Liver (tissue), 9 donors: ENCODE results near the gene HLA-C. TPM values are rescaled to one million over a fixed set of nuclear protein-coding genes. Genes with fewer than 3 reads are reported as not detected.

Experiments used
- DNase-seq: peaks from one replicate; pipeline ENCODE4 v3.0.0-alpha.2; 2017; ENCODE audit warnings: low spot score
- H3K27ac ChIP-seq, 2 donors: one replicate each; pipeline ENCODE4 v1.7.0; 2013; ENCODE audit warnings: inconsistent platforms in 2 of 2, low read length in 2 of 2, control low read depth in 1 of 2, low read depth in 1 of 2, mild to moderate bottlenecking in 1 of 2
- H3K27me3 ChIP-seq, 4 donors: one replicate each; pipeline versions ENCODE4 v1.6.1 to v1.7.0; 2013; ENCODE audit warnings: low read length in 3 of 4, inconsistent platforms in 1 of 4, mild to moderate bottlenecking in 1 of 4, moderate library complexity in 1 of 4; ENCODE audit not compliant: control insufficient read depth in 4 of 4, insufficient read depth in 4 of 4
- H3K36me3 ChIP-seq, 4 donors: one replicate each; pipeline versions ENCODE4 v1.6.1 to v1.7.0; 2013; ENCODE audit warnings: low read length in 3 of 4, mild to moderate bottlenecking in 3 of 4, low read depth in 1 of 4, moderate library complexity in 1 of 4; ENCODE audit not compliant: control insufficient read depth in 4 of 4, insufficient read depth in 3 of 4
- H3K4me1 ChIP-seq, 4 donors: one replicate each; pipeline versions ENCODE4 v1.6.1 to v1.7.0; 2013; ENCODE audit warnings: low read length in 3 of 4, mild to moderate bottlenecking in 3 of 4, moderate library complexity in 1 of 4; ENCODE audit not compliant: control insufficient read depth in 4 of 4, insufficient read depth in 4 of 4
- H3K4me3 ChIP-seq, 3 donors: one replicate each; pipeline versions ENCODE4 v1.6.1 to v1.7.0; 2013; ENCODE audit warnings: low read length in 3 of 3, control low read depth in 1 of 3, low read depth in 1 of 3, mild to moderate bottlenecking in 1 of 3
- H3K9ac ChIP-seq, 2 donors: one replicate each; pipeline ENCODE4 v1.7.0; 2013; ENCODE audit warnings: low read length in 2 of 2, mild to moderate bottlenecking in 2 of 2, moderate library complexity in 2 of 2, control low read depth in 1 of 2, low read depth in 1 of 2
- H3K9me3 ChIP-seq, 4 donors: one replicate each; pipeline versions ENCODE4 v1.6.1 to v1.7.0; 2013; ENCODE audit warnings: low read length in 3 of 4; ENCODE audit not compliant: control insufficient read depth in 4 of 4
- EGR1 ChIP-seq, 2 donors: IDR thresholded peaks; 2 replicates each; pipeline ENCODE4 v1.6.1; 2016 to 2018; ENCODE audit warnings: antibody characterized with exemption in 2 of 2, low read depth in 2 of 2
- GABPA ChIP-seq, 2 donors: IDR thresholded peaks in 1 of 2; conservative IDR thresholded peaks in 1 of 2; 2 replicates each; pipeline ENCODE4 v1.6.1; 2016; ENCODE audit warnings: antibody characterized with exemption in 2 of 2, mild to moderate bottlenecking in 1 of 2, moderate library complexity in 1 of 2
- HNF4A ChIP-seq, 2 donors: conservative IDR thresholded peaks; 2 replicates each; pipeline ENCODE4 v1.6.1; 2016; ENCODE audit warnings: antibody characterized with exemption in 2 of 2, mild to moderate bottlenecking in 2 of 2
- HNF4G ChIP-seq: IDR thresholded peaks from 2 replicates; pipeline ENCODE4 v1.6.1; 2016; ENCODE audit warnings: antibody characterized with exemption
- JUND ChIP-seq, 2 donors: IDR thresholded peaks; 2 replicates each; pipeline ENCODE4 v1.6.1; 2016; ENCODE audit warnings: antibody characterized with exemption in 2 of 2
- NR2F2 ChIP-seq: IDR thresholded peaks from 2 replicates; pipeline ENCODE4 v1.6.1; 2016; ENCODE audit warnings: antibody characterized with exemption
- RAD21 ChIP-seq, 2 donors: IDR thresholded peaks; 2 replicates each; pipeline ENCODE4 v1.6.1; 2016; ENCODE audit warnings: antibody characterized with exemption in 2 of 2, mild to moderate bottlenecking in 2 of 2
- RXRA ChIP-seq, 2 donors: IDR thresholded peaks; 2 replicates each; pipeline ENCODE4 v1.6.1; 2017 to 2018; ENCODE audit warnings: antibody characterized with exemption in 2 of 2, mild to moderate bottlenecking in 1 of 2
- SP1 ChIP-seq: IDR thresholded peaks from 2 replicates; pipeline ENCODE4 v1.6.1; 2018; ENCODE audit warnings: antibody characterized with exemption, mild to moderate bottlenecking
- TAF1 ChIP-seq: conservative IDR thresholded peaks from 2 replicates; pipeline ENCODE4 v1.6.1; 2016; ENCODE audit warnings: antibody characterized with exemption, mild to moderate bottlenecking
- YY1 ChIP-seq: IDR thresholded peaks from 2 replicates; pipeline ENCODE4 v1.6.1; 2016; ENCODE audit warnings: antibody characterized with exemption, mild to moderate bottlenecking
- WGBS: extraction: QIAGEN DNeasy Blood & Tissue Kit; methylation state at CpG from one replicate; pipeline ENCODE4 v1.1.7; 2013; 5-methylcytosine and 5-hydroxymethylcytosine counted together
- polyA plus RNA-seq, 2 donors: library from polyadenylated mRNA; stranded (reverse) in 1 of 2; unstranded in 1 of 2; fragments of 200-250 nt in 1 of 2; fragments of >200 nt in 1 of 2; fragmentation: Nextera tagmentation in 1 of 2; extraction: Ambion mirVana in 1 of 2; gene quantifications; one replicate each; pipeline versions ENCODE4 v1.2.1 to v1.2.3, GENCODE V29; 2013 to 2015
- total RNA-seq, 2 donors: library from RNA; depleted of rRNA; stranded (reverse); fragments of >200 nt; gene quantifications; one replicate each; pipeline ENCODE4 v1.2.3, GENCODE V29; 2014
- TF ChIP-seq, protein P1 (sequence below): IDR thresholded peaks from 2 replicates; pipeline ENCODE4 v1.6.1; 2016; ENCODE audit warnings: antibody characterized with exemption
- TF ChIP-seq, protein P2 (sequence below): fragments of 150-350 bp; IDR thresholded peaks from 2 replicates; pipeline ENCODE4 v1.5.1; 2017; ENCODE audit warnings: improper control_type of control experiment, low read depth, low read length; ENCODE audit not compliant: missing input control
- TF ChIP-seq, protein P3 (sequence below): IDR thresholded peaks from 2 replicates; pipeline ENCODE4 v1.6.1; 2016; ENCODE audit warnings: antibody characterized with exemption
- TF ChIP-seq, protein P4 (sequence below): IDR thresholded peaks from 2 replicates; pipeline ENCODE4 v1.6.1; 2016; ENCODE audit warnings: antibody characterized with exemption
- TF ChIP-seq, protein P5 (sequence below): IDR thresholded peaks from 2 replicates; pipeline ENCODE4 v1.6.1; 2016; ENCODE audit warnings: antibody characterized with exemption, mild to moderate bottlenecking
- donor health status: healthy.
- donor health status: healthy.
- donor health status: healthy.
- donor health status: healthy.
- donor health status: healthy.

HLA-C gene
- total and polyA plus RNA-seq, 4 donors = 232 to 317 (median 270) TPM

DNA sequence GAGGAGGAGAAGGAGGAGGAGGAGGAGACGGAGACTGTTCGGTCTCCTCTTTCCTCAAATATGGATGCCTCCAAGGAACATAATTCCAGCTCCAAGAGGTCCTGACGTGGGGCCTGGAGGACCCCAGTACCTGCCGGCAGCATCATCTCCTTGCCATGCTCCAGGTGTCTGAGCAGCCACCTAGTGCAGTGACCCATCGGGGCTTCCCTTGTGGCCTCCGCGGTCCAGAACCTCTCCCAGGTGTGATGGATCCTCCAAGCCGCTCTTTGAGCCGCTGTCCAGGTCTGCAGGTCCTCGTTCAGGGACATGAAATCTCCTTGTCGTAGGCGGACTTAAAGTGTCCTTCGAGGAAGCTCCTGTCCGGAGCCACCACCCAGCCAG lies 35.8 kb upstream of the HLA-C start:
- H3K36me3 ChIP-seq = no peaks in the 10 kb centered on the region
- H3K4me1 ChIP-seq = peaks cover 0 to 2% (median 0%) of the 10 kb centered on the region in 4 donors
- TF ChIP-seq SP1 = no peak
- TF ChIP-seq, protein P1, sequence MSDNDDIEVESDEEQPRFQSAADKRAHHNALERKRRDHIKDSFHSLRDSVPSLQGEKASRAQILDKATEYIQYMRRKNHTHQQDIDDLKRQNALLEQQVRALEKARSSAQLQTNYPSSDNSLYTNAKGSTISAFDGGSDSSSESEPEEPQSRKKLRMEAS = no peak
- TF ChIP-seq RAD21 (IDR thresholded peaks at IDR 0.05) = no peak
- TF ChIP-seq, protein P2, sequence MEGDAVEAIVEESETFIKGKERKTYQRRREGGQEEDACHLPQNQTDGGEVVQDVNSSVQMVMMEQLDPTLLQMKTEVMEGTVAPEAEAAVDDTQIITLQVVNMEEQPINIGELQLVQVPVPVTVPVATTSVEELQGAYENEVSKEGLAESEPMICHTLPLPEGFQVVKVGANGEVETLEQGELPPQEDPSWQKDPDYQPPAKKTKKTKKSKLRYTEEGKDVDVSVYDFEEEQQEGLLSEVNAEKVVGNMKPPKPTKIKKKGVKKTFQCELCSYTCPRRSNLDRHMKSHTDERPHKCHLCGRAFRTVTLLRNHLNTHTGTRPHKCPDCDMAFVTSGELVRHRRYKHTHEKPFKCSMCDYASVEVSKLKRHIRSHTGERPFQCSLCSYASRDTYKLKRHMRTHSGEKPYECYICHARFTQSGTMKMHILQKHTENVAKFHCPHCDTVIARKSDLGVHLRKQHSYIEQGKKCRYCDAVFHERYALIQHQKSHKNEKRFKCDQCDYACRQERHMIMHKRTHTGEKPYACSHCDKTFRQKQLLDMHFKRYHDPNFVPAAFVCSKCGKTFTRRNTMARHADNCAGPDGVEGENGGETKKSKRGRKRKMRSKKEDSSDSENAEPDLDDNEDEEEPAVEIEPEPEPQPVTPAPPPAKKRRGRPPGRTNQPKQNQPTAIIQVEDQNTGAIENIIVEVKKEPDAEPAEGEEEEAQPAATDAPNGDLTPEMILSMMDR = no peak
- TF ChIP-seq, protein P3, sequence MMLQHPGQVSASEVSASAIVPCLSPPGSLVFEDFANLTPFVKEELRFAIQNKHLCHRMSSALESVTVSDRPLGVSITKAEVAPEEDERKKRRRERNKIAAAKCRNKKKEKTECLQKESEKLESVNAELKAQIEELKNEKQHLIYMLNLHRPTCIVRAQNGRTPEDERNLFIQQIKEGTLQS = no peak
- TF ChIP-seq GABPA (IDR thresholded peaks at IDR 0.05 in 1 of 2, conservative IDR thresholded peaks at IDR 0.05 in 1 of 2) = no peak
- TF ChIP-seq EGR1 (IDR thresholded peaks at IDR 0.05; ENCODE audit: low read depth in 2 of 2) = no peak
- no peak overlapping the region for H3K9ac ChIP-seq
- no peak overlapping the region for H3K27ac ChIP-seq
- 55% methylated on average over 14 of the region's 14 CpGs for WGBS
- H3K9me3 ChIP-seq = peaks cover 0 to 3% (median 0%) of the 10 kb centered on the region in 4 donors
- peaks cover 0 to 7% (median under 1%) of the 10 kb centered on the region in 4 donors for H3K27me3 ChIP-seq
- peak overlapping the region in 1 of 3 donors; percentile 26 for H3K4me3 ChIP-seq
- no peak for DNase-seq

DNA sequence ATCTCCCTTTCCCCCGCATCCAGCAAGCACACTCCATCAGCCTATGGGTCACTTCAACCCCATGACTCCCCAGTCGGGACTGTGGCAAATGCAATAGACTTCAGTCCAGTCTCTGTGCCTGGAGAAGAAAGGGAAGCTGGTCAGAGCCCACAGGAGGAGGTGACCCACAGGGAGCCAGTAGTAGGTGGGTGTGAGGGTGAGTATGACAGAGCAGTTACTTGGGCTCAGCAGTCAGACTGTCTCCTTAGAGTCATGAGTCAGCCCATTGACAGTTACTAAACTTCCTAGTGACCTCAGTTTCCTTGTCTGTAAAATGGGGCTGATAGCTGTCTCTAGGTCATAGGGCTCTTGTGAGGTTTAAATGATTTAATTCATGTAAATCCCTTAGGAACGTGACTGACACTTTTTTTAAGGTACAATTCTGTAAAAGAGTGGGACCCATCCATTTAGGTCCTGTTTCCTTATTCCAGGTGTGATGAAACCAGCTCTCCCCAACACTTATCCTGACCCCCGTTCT lies 33.9 kb upstream of the HLA-C start:
- H3K4me3 ChIP-seq = no peak overlapping the region
- H3K9me3 ChIP-seq = peaks cover 0 to 3% (median 0%) of the 10 kb centered on the region in 4 donors
- H3K4me1 ChIP-seq = peaks cover 0 to 2% (median 0%) of the 10 kb centered on the region in 4 donors
- WGBS = 78% methylated on average over 4 of the region's 4 CpGs
- DNase-seq = no peak
- peaks cover 0 to 7% (median under 1%) of the 10 kb centered on the region in 4 donors for H3K27me3 ChIP-seq
- H3K9ac ChIP-seq = no peak overlapping the region
- H3K27ac ChIP-seq = no peak overlapping the region
- no peak for TF ChIP-seq JUND (IDR thresholded peaks at IDR 0.05)
- no peak for TF ChIP-seq SP1
- TF ChIP-seq, protein P4, sequence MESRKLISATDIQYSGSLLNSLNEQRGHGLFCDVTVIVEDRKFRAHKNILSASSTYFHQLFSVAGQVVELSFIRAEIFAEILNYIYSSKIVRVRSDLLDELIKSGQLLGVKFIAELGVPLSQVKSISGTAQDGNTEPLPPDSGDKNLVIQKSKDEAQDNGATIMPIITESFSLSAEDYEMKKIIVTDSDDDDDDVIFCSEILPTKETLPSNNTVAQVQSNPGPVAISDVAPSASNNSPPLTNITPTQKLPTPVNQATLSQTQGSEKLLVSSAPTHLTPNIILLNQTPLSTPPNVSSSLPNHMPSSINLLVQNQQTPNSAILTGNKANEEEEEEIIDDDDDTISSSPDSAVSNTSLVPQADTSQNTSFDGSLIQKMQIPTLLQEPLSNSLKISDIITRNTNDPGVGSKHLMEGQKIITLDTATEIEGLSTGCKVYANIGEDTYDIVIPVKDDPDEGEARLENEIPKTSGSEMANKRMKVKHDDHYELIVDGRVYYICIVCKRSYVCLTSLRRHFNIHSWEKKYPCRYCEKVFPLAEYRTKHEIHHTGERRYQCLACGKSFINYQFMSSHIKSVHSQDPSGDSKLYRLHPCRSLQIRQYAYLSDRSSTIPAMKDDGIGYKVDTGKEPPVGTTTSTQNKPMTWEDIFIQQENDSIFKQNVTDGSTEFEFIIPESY = no peak
- TF ChIP-seq HNF4G = no peak
- TF ChIP-seq, protein P5, sequence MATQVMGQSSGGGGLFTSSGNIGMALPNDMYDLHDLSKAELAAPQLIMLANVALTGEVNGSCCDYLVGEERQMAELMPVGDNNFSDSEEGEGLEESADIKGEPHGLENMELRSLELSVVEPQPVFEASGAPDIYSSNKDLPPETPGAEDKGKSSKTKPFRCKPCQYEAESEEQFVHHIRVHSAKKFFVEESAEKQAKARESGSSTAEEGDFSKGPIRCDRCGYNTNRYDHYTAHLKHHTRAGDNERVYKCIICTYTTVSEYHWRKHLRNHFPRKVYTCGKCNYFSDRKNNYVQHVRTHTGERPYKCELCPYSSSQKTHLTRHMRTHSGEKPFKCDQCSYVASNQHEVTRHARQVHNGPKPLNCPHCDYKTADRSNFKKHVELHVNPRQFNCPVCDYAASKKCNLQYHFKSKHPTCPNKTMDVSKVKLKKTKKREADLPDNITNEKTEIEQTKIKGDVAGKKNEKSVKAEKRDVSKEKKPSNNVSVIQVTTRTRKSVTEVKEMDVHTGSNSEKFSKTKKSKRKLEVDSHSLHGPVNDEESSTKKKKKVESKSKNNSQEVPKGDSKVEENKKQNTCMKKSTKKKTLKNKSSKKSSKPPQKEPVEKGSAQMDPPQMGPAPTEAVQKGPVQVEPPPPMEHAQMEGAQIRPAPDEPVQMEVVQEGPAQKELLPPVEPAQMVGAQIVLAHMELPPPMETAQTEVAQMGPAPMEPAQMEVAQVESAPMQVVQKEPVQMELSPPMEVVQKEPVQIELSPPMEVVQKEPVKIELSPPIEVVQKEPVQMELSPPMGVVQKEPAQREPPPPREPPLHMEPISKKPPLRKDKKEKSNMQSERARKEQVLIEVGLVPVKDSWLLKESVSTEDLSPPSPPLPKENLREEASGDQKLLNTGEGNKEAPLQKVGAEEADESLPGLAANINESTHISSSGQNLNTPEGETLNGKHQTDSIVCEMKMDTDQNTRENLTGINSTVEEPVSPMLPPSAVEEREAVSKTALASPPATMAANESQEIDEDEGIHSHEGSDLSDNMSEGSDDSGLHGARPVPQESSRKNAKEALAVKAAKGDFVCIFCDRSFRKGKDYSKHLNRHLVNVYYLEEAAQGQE = no peak
- no peak for TF ChIP-seq NR2F2
- TF ChIP-seq HNF4A (conservative IDR thresholded peaks at IDR 0.05) = no peak
- TF ChIP-seq, protein P3 = no peak
- no peak for TF ChIP-seq GABPA (IDR thresholded peaks at IDR 0.05 in 1 of 2, conservative IDR thresholded peaks at IDR 0.05 in 1 of 2)
- TF ChIP-seq, protein P1 = no peak
- no peak for TF ChIP-seq YY1
- TF ChIP-seq RAD21 (IDR thresholded peaks at IDR 0.05) = no peak
- TF ChIP-seq, protein P2 = no peak
- no peak for TF ChIP-seq RXRA (IDR thresholded peaks at IDR 0.05)
- TF ChIP-seq TAF1 = no peak
- no peak for TF ChIP-seq EGR1 (IDR thresholded peaks at IDR 0.05; ENCODE audit: low read depth in 2 of 2)
- no peaks in the 10 kb centered on the region for H3K36me3 ChIP-seq
